HG03558 (cell line): Measurements from ENCODE around the gene COMTD1.

Experiments
- ATAC-seq: cut with Tn5 transposase; IDR thresholded peaks from one replicate; pipeline ENCODE4 v1.9.1; 2021; ENCODE audit warnings: moderate number of reproducible peaks; ENCODE audit not compliant: unreplicated experiment; ENCODE audit errors: extremely low read depth

The COMTD1 gene

DNA sequence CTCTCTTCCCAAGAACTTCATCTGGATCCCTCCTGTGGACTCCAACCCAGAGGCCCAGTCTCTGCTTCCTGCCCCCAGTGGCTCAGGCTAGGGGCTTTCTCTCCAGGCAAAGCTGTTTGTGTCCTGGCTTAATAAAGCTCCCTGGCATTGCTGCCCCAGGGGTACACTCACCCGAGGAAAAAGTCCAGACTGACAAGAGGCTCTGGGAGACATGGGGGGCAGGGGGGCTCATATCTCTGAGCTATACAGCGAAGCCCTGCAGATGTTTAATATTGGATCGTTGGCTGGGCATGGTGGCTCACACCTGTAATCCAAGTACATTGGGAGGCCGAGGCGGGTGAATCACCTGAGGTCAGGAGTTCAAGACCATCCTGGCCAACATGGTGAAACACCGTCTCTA lies 10.7 kb upstream of the COMTD1 start:
- no peak for ATAC-seq

GRCh38 chr10:75245354-75246250 lies 9.8 kb upstream of the COMTD1 start:
- no peak for ATAC-seq

GRCh38 chr10:75244487-75245353 lies 9.0 kb upstream of the COMTD1 start:
- ATAC-seq, result no peak

DNA sequence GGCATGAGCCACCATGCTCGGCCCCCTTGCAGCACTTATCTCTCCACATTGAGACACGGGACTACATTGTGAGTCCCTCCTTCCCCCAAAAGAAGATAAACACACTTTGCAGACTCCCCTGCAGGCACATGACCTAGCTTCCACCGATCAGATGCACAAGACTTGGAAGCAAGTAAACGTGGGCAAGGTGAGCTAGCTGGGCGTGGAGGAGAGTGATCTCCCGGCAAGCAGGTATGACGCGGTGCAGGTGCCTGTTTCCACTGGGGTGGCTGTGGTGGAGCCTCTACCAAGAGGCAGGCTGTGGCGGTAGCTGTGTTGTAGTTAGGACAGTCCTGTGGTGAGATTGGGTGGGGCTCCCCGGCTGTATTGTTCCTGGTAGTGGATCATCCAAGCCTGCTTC lies 7.7 kb upstream of the COMTD1 start:
- ATAC-seq, result no peak

- no peak for ATAC-seq
These were observed 4.7 kb upstream of the COMTD1 start for GRCh38 chr10:75240329-75241076.

DNA sequence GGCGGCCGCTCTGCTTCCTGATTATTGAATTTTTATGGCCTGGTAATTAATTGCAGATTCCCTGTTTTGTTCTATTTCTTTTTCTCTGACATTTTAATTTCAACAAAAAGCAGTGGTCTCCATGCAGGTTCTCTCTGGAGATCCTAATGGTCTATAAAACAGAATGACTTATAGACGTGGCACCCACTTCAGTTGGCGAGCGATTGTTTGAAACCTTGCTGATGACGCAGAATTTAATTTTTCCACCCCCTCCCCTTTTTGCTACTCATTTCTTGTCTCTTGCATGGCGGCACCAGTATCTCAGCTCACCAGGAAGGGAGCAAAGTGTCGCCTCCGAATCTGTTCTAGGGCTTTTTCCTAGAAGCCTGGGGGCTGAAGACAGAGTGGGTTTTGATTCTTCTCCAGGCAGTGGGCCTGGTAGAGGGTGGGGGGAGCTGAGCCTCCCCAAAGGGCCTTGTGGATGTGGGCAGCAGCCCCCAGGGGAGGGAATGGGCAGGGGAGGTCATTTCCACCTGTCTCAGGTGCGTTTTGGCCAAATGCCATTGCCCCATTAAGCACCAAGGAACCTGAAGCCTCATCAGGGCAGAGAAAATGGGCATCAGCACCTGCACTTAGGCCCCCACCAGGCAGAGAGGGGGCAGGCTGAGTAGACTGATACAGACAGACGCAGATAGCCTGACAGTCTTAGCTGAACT lies 3.5 kb upstream of the COMTD1 start:
- no peak for ATAC-seq

DNA sequence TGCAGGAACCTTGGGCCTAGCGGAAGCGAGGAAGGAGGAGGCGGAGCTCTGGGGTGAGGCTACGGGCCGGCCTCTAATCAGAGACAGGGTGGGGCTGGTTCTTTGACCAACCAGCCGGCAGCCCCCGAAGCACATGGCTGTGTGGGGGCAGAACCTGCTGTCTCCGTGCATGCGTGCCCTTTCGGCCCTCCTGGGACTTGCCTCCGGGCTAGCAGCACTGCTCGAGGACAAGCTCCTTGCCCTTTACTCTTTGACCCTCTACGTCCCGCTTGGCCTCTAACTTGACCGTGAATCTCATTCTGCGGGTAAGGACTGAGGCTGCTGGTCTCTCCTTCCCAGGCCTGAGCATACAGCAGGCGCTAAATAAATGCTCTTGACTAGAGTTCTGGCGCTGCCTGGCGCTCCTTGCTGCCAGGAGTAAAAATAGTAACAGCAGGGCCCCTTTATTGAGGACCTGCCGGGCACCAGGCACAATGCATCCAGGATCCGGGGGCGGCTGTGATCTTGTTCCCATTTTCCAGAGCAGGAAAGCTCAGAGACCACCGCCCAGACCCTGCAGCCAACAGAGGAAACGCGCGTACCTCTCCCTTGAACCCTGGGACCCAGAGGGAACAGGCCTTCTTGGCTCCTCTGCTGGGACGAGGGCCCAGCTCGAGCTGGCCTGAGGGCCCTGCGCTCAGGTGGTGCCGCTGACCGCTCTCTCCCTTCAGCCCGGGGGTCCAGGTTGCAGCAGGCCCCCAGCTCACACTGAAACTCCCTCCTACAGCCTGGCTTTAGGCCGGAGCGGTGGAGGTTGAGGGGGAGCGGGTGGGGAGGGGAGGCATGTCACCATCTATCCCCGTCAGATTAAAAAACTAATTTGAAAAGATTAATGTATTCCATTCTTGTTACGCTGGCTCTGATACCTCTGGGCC lies 2.7 kb upstream of the COMTD1 start:
- ATAC-seq, result no peak

DNA sequence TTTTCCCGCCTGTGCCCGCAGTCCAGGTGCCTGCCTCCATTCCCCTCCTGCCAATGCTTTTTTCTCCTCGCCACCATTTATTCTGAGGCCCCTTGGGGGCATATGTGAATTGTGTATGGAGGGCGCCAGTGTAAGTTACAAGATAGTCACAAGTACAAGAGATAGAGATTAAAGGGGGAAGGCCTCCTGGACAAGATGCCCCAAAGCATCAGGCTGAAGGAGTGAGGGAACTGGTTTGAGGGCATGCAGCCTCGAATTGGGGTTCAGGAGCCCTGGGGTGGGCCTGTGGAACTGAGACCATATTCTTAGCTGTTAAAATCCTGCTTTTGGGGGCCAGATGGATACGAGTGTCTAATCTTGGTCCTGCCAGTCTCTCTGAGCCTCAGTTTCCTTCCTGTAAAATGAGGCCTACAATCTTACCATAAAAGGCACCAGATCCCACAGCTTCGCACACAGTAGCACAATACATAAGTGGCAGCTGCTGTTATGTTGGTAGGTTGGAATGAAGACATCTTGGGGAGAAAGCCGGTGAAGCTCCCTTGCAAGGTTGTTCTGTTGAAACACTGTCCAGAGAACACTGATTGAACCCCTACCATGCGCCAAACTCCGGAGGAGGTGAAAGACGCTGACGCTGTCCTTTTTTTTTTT lies 545 bp upstream of the COMTD1 start:
- ATAC-seq, result no peak

DNA sequence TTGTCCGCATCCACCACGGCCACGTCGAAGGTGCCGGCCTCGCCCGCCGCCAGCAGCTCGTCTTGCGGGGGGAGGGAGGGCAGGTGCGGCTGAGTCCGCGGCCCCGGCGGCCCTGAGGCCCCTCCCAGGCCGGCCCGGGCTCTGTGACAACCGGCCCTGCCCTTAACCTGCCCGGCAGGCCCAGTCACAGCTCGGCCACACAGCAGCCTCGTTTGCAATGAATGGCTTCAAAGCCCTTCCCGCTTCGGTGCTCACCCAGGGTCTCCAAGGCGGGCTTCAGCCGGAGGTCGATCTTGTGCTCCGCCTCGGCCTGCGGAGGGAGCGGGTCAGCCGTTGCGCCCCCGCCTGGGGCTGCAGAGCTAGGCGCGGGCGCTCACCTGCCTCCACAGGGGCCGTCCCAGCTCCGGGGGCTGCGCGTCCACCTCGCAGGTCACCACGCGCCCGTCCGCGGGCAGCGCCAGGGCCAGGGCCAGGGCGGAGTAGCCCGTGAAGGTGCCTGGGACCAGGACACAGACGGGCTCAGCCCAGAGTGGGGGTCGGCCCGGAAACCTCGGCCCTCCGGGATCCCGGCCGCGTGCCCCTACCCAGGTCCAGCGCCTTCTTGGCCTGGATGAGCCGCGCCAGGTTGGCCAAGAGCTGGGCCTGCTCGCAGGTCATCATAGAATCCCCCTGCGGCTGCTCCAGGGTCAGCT lies 928 bp downstream of the COMTD1 start:
- ATAC-seq, result no peak

GRCh38 chr10:75234017-75234682 lies 1.6 kb downstream of the COMTD1 start:
- ATAC-seq, result no peak

- ATAC-seq, result no peak
These were observed 2.2 kb downstream of the COMTD1 start for GRCh38 chr10:75233444-75234016.

DNA sequence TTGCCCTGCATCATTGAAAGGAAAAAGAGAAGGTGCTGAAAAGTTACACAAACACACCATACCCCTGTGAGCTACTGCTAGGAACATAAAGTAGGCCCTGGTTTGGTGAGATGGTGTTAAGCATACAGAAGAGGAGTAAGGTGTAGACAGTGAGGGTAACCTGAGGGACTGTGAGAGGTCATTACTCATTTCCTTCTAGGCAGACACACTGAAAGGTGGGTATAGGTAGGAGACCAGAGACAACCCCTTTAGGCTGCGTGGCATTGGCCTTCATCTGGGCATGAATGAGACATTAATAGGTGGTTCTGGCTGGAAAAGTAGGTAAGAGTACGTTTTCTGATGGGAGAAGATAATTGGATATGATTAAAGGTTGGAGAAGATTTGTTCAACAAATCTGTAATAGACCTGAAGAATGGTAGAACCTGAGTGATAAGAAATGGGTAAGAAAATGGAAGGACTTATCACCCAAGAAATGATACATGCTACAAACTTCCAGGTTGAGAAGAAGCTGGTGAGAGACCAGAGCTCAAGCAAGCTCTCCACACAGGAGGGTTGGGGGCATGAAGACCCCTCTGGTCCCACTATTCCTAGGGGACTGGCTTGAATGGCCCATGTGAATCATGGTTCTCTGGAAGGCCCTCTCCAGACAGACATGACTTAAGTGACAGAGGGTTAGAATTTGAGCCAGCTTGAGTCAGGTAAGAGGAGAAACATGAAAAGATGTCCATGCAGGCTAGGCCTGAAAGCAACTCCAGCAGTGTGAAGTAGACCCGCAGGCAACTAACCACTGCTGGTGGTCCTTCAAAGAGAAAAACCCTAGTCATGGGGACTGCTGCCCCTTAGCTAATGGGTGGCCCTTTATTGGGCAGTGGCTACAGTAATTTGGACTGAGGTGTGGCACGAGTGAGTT lies 3.8 kb downstream of the COMTD1 start:
- no peak for ATAC-seq

GRCh38 chr10:75230600-75231038 lies 5.1 kb downstream of the COMTD1 start:
- no peak for ATAC-seq

DNA sequence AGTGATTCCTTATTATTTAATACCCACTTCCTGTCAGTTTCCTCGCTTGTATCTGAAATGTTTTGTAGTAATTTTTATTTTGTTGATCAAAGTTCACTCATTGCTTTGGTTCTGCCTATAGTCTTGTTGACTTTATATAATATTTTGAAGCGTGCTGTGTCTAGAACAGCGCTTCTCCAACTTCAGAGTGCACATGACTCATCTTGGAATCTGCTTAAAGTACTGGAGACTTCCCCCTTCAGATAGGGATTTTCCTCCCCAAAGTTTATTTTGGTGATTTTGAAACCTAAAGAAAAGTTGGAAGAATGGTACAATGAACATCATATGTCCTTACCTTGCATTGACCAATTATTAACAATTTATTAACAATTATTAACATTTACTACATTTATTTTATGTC lies 5.8 kb downstream of the COMTD1 start:
- no peak for ATAC-seq

- no peak for ATAC-seq
These were observed 6.9 kb downstream of the COMTD1 start for GRCh38 chr10:75228834-75229233.

- ATAC-seq, result no peak
These were observed 7.5 kb downstream of the COMTD1 start for GRCh38 chr10:75228278-75228677.
